GM08714 (cell line): ENCODE measurements around the gene OR5K2.

Source experiments
- H3K4me3 ChIP-seq: fragments of 200-500 bp; sonication (Bioruptor generic); 2 replicates; pipeline ENCODE4 v1.5.1; 2014; ENCODE audit warnings: mild to moderate bottlenecking, low read length, inconsistent platforms
- ZNF274 ChIP-seq: IDR thresholded peaks from 2 replicates; pipeline ENCODE4 v1.6.1; 2012; ENCODE audit warnings: mild to moderate bottlenecking, low read depth, low read length

OR5K2 gene

GRCh38 chr3:98497381-98497780, at the start of gene OR5K2:
OR5K2 (plus strand) TSS chr3:98497681; CDS start chr3:98497681, 0 bp downstream.
- no peak for TF ChIP-seq ZNF274
- no peak within 1 kb of the TSS for H3K4me3 ChIP-seq

GRCh38 chr3:98449606-98450193, 47.8 kb upstream of the OR5K2 start:
- H3K4me3 ChIP-seq = no peak overlapping the region
- TF ChIP-seq ZNF274 = no peak

- no peak overlapping the region for H3K4me3 ChIP-seq
- TF ChIP-seq ZNF274 = no peak
Measured at GRCh38 chr3:98450372-98450771, 47.1 kb upstream of the OR5K2 start.

- TF ChIP-seq ZNF274 = no peak
- H3K4me3 ChIP-seq = no peak overlapping the region
Measured at GRCh38 chr3:98453827-98454226, 43.7 kb upstream of the OR5K2 start.

- TF ChIP-seq ZNF274 = no peak
- no peak overlapping the region for H3K4me3 ChIP-seq
Measured at GRCh38 chr3:98454929-98455328, 42.6 kb upstream of the OR5K2 start.

- no peak for TF ChIP-seq ZNF274
- no peak overlapping the region for H3K4me3 ChIP-seq
Measured at GRCh38 chr3:98457543-98457942, 39.9 kb upstream of the OR5K2 start.

GRCh38 chr3:98460220-98460619, 37.3 kb upstream of the OR5K2 start:
- no peak for TF ChIP-seq ZNF274
- H3K4me3 ChIP-seq = no peak overlapping the region

GRCh38 chr3:98462901-98463300, 34.6 kb upstream of the OR5K2 start, which contains the start of gene OR5K1:
OR5K1 (plus strand) TSS chr3:98463201; CDS start chr3:98469577, 6,376 bp downstream.
- H3K4me3 ChIP-seq = no peak within 1 kb of the TSS
- no peak for TF ChIP-seq ZNF274

GRCh38 chr3:98482717-98483482, 14.6 kb upstream of the OR5K2 start:
- H3K4me3 ChIP-seq = no peak overlapping the region
- TF ChIP-seq ZNF274 = no peak

- H3K4me3 ChIP-seq = no peak overlapping the region
Measured at GRCh38 chr3:98483626-98484025, 13.9 kb upstream of the OR5K2 start.

GRCh38 chr3:98500019-98500418, 2.5 kb downstream of the OR5K2 start:
- H3K4me3 ChIP-seq = no peak overlapping the region
- no peak for TF ChIP-seq ZNF274

More at GRCh38 chr3:98483626-98484025, 13.9 kb upstream of the OR5K2 start:
- TF ChIP-seq ZNF274 = no peak

- no peak overlapping the region for H3K4me3 ChIP-seq
- no peak for TF ChIP-seq ZNF274
Measured at GRCh38 chr3:98501270-98501669, 3.8 kb downstream of the OR5K2 start.

GRCh38 chr3:98501863-98502576, 4.5 kb downstream of the OR5K2 start:
- H3K4me3 ChIP-seq = no peak overlapping the region
- no peak for TF ChIP-seq ZNF274

- no peak for TF ChIP-seq ZNF274
Measured at GRCh38 chr3:98504539-98504938, 7.1 kb downstream of the OR5K2 start.

GRCh38 chr3:98508582-98508981, 11.1 kb downstream of the OR5K2 start:
- TF ChIP-seq ZNF274 = no peak
- no peak overlapping the region for H3K4me3 ChIP-seq

More at GRCh38 chr3:98504539-98504938, 7.1 kb downstream of the OR5K2 start:
- no peak overlapping the region for H3K4me3 ChIP-seq
